DOHH2 (cell line): ENCODE results near the gene GUK1.

Experiments used
- EZH2phosphoT487 ChIP-seq: fragments of 200-600 bp; sonication (generic); IDR thresholded peaks from 2 replicates; pipeline ENCODE4 v1.6.1; 2017; ENCODE audit warnings: borderline replicate concordance, mild to moderate bottlenecking, antibody characterized with exemption, low read length, moderate library complexity, mixed read lengths
- TF ChIP-seq, protein P1 (sequence below): fragments of 200-600 bp; sonication (generic); IDR thresholded peaks from one replicate; pipeline ENCODE4 v1.5.1; 2014; ENCODE audit warnings: antibody characterized with exemption, mild to moderate bottlenecking, low read depth, low read length; ENCODE audit not compliant: poor library complexity, severe bottlenecking

- TF ChIP-seq, protein P1, sequence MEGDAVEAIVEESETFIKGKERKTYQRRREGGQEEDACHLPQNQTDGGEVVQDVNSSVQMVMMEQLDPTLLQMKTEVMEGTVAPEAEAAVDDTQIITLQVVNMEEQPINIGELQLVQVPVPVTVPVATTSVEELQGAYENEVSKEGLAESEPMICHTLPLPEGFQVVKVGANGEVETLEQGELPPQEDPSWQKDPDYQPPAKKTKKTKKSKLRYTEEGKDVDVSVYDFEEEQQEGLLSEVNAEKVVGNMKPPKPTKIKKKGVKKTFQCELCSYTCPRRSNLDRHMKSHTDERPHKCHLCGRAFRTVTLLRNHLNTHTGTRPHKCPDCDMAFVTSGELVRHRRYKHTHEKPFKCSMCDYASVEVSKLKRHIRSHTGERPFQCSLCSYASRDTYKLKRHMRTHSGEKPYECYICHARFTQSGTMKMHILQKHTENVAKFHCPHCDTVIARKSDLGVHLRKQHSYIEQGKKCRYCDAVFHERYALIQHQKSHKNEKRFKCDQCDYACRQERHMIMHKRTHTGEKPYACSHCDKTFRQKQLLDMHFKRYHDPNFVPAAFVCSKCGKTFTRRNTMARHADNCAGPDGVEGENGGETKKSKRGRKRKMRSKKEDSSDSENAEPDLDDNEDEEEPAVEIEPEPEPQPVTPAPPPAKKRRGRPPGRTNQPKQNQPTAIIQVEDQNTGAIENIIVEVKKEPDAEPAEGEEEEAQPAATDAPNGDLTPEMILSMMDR = no peak
- no peak for TF ChIP-seq EZH2phosphoT487
These were observed 4.3 kb downstream of the GUK1 start for GRCh38 chr1:228144193-228144992.
